ENCODE measurements around the gene HACD2. TPM values are rescaled to one million over a fixed set of nuclear protein-coding genes. Genes with fewer than 3 reads are reported as not detected.

Gene HACD2
- total RNA-seq, 2 experiments from 2014 or later: 12.1 to 13.3 TPM

DNA sequence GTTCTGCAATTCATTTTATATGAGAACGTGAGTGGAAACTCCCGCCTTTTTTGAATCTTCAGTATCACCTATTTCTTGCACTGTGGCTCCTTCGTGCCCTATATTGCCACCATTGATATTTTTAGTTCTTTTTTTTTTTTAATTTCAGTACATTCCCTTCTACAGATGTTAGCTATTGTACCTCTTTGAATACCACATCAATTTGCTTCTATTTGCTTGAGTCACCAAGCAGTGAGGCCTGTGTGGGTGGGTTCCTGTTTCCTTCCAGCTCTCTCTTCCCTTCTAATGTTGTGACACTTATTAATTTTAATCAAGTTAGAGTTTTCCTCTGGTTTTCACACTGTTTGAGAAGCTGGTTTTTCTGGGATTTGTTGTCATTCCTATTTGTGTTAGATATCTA lies 8.7 kb downstream of the HACD2 start:
- ChIA-PET POLR2A (no interaction called here), CTCF (interaction anchor here (0.8 kb wide), 1 partner anchor 8 kb away, joined by 3 read pairs; the partner anchor contains the start of gene HACD2)
- H3K4me1 ChIP-seq (ENCODE audit: insufficient read depth, low read length): no peaks in the 10 kb centered on the region
- Mint-ChIP-seq H3K9me3 (no peaks in the 10 kb centered on the region), H3K4me3 (no peak overlapping the region), H3K36me3 (ENCODE audit: low read depth) (peaks cover 54% of the 10 kb centered on the region), H3K27ac (no peak overlapping the region), H3K4me1 (ENCODE audit: low read depth) (peaks cover 16% of the 10 kb centered on the region), H3K27me3 (no peaks in the 10 kb centered on the region)
- peaks cover 35% of the 10 kb centered on the region for H3K36me3 ChIP-seq (ENCODE audit: insufficient read depth, low read length)
- ATAC-seq (ENCODE audit: poor library complexity) (no peak), DNase-seq (no peak)
- no peaks in the 10 kb centered on the region for H3K27me3 ChIP-seq (ENCODE audit: control insufficient read depth in 1 of 2, insufficient read depth in 2 of 2, low read length in 2 of 2)
- H3K4me3 ChIP-seq (ENCODE audit: low read length): no peak overlapping the region
- H3K9me3 ChIP-seq (ENCODE audit: control insufficient read depth in 1 of 2, insufficient read depth in 1 of 2, low read length in 2 of 2): no peaks in the 10 kb centered on the region
- intact Hi-C loops (cut with DNase I, micrococcal nuclease): no loop called here
- TF ChIP-seq CTCF (IDR thresholded peaks at IDR 0.05): no peak
- H3K27ac ChIP-seq (ENCODE audit: low read depth in 1 of 2, low read length in 2 of 2): no peak overlapping the region

DNA sequence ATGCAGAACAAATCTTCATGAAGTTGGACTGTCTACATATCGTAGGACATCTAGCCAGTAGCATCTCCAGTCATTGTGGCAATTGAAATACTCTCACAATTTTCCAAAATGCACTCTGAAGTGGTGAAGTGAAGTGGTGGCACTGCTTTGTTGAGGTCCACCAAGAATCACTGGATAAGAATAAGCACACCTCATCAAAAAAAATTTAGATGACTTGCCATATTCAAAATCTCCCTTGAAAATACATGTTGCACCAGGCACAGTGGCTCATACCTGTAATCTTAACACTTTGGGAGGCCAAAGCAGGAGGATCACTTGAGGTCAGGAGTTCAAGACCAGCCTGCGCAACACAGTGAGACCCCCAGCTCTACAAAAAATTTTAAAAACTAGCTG lies 12.9 kb downstream of the HACD2 start:
- Histone ChIP-seq H3K27ac (ENCODE audit: low read depth in 1 of 2, low read length in 2 of 2) (no peak overlapping the region), H3K4me3 (ENCODE audit: low read length) (no peak overlapping the region), H3K9me3 (ENCODE audit: control insufficient read depth in 1 of 2, insufficient read depth in 1 of 2, low read length in 2 of 2) (no peaks in the 10 kb centered on the region), H3K27me3 (ENCODE audit: control insufficient read depth in 1 of 2, insufficient read depth in 2 of 2, low read length in 2 of 2) (no peaks in the 10 kb centered on the region), H3K4me1 (ENCODE audit: insufficient read depth, low read length) (no peaks in the 10 kb centered on the region), H3K36me3 (ENCODE audit: insufficient read depth, low read length) (peaks cover 3% of the 10 kb centered on the region)
- ChIA-PET CTCF (no interaction called here), POLR2A (no interaction called here)
- no peaks in the 10 kb centered on the region for H3K9me3 Mint-ChIP-seq
- H3K4me1 Mint-ChIP-seq (ENCODE audit: low read depth): peaks cover 14% of the 10 kb centered on the region
- DNase-seq (no peak), ATAC-seq (ENCODE audit: poor library complexity) (no peak)
- H3K27ac Mint-ChIP-seq: no peak overlapping the region
- intact Hi-C loops (cut with DNase I, micrococcal nuclease): no loop called here
- no peak overlapping the region for H3K4me3 Mint-ChIP-seq
- no peak for TF ChIP-seq CTCF (IDR thresholded peaks at IDR 0.05)
- H3K27me3 Mint-ChIP-seq: no peaks in the 10 kb centered on the region
- peaks cover 37% of the 10 kb centered on the region for H3K36me3 Mint-ChIP-seq (ENCODE audit: low read depth)

DNA sequence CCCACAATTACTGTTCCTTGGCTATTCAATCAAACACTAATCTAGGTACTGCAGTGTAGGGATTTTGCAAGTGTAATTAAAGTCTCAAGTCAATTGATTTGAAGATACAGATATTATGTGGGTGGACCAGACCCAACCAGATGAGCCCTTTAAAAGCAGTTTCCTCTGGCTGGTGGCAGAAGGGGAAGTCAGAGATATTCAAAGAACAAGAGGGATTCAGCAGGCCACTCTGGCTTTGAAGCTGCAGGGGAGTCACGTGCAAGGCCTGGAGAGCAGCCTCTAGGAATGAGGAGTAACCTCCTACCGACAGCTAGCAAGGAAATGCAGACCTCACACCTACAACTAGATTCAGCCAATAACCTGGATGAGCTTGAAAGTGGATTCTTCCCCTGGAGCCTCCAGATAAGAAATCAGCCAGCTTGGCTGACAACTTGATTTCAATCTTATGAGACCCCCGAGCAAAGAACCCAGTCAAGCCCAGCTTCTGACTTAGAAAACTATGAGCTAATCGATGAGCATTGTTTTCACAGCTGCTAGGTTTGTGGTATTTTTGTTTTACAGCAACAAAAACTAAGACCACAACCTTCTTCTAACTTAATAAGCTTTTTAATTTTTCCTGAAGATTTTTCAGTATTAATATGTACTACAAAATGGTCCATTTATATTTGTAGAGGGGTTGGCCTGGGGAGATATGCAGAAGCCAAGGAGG lies 13.4 kb downstream of the HACD2 start:
- Histone ChIP-seq H3K4me1 (ENCODE audit: insufficient read depth, low read length) (no peaks in the 10 kb centered on the region), H3K4me3 (ENCODE audit: low read length) (no peak overlapping the region), H3K36me3 (ENCODE audit: insufficient read depth, low read length) (peaks cover 3% of the 10 kb centered on the region), H3K27me3 (ENCODE audit: control insufficient read depth in 1 of 2, insufficient read depth in 2 of 2, low read length in 2 of 2) (no peaks in the 10 kb centered on the region), H3K27ac (ENCODE audit: low read depth in 1 of 2, low read length in 2 of 2) (no peak overlapping the region), H3K9me3 (ENCODE audit: control insufficient read depth in 1 of 2, insufficient read depth in 1 of 2, low read length in 2 of 2) (no peaks in the 10 kb centered on the region)
- DNase-seq: no peak
- no peaks in the 10 kb centered on the region for H3K27me3 Mint-ChIP-seq
- POLR2A ChIA-PET: no interaction called here
- H3K9me3 Mint-ChIP-seq: no peaks in the 10 kb centered on the region
- peaks cover 33% of the 10 kb centered on the region for H3K36me3 Mint-ChIP-seq (ENCODE audit: low read depth)
- CTCF ChIA-PET: no interaction called here
- H3K4me1 Mint-ChIP-seq (ENCODE audit: low read depth): peaks cover 9% of the 10 kb centered on the region
- intact Hi-C loops (cut with DNase I, micrococcal nuclease): no loop called here
- no peak overlapping the region for H3K4me3 Mint-ChIP-seq
- no peak overlapping the region for H3K27ac Mint-ChIP-seq
- no peak for ATAC-seq (ENCODE audit: poor library complexity)
- TF ChIP-seq CTCF (IDR thresholded peaks at IDR 0.05): no peak

Measured in CD4-positive, alpha-beta T cell (primary cell).